SIG-M5 treated with dmso at 0.1 percent for 504 hours (cell line): ENCODE data around the gene SAXO1.
A peak's percentile ranks its signal among the peaks of the same experiment; 100 is the strongest.
"Not testable (repeated sequence)": the region's sequence is repeated elsewhere in the genome, so short reads cannot be mapped to it uniquely, and the experiment has no call there.

Source experiments
- DNase-seq: peaks from one replicate; lab custom pipeline; 2025; ENCODE audit not compliant: unreplicated experiment; lab: John Stamatoyannopoulos, UW

The SAXO1 gene

GRCh38 chr9:18971909-18972308, 61.1 kb downstream of the SAXO1 start:
- no peak for DNase-seq

- DNase-seq = no peak
Observed at GRCh38 chr9:18971404-18971803, 61.6 kb downstream of the SAXO1 start.

- DNase-seq = no peak
Observed at GRCh38 chr9:18970393-18970792, 62.6 kb downstream of the SAXO1 start.

GRCh38 chr9:18969128-18969527, 63.9 kb downstream of the SAXO1 start:
- no peak for DNase-seq

- DNase-seq = no peak
Observed at GRCh38 chr9:18955626-18956025, 77.4 kb downstream of the SAXO1 start.

GRCh38 chr9:18951936-18952335, 81.1 kb downstream of the SAXO1 start:
- no peak for DNase-seq

- peak; percentile 68 for DNase-seq
Observed at GRCh38 chr9:18947892-18948339, 85.1 kb downstream of the SAXO1 start.

- DNase-seq = no peak
Observed at GRCh38 chr9:18942801-18943200, 90.2 kb downstream of the SAXO1 start.

GRCh38 chr9:18941060-18941740, 91.8 kb downstream of the SAXO1 start:
- no peak for DNase-seq

- no peak for DNase-seq
Observed at GRCh38 chr9:18939943-18940342, 93.1 kb downstream of the SAXO1 start.

GRCh38 chr9:18936094-18936871, 96.7 kb downstream of the SAXO1 start:
- no peak for DNase-seq

- DNase-seq = no peak
Observed at GRCh38 chr9:18935541-18935940, 97.5 kb downstream of the SAXO1 start.

- DNase-seq = not testable (repeated sequence)
Observed at GRCh38 chr9:18930611-18931010, 102.4 kb downstream of the SAXO1 start.

- DNase-seq = no peak
Observed at GRCh38 chr9:18928711-18929110, 104.3 kb downstream of the SAXO1 start.

- no peak for DNase-seq
Observed at GRCh38 chr9:18926513-18926912, 106.5 kb downstream of the SAXO1 start.

- DNase-seq = no peak
Observed at GRCh38 chr9:18925880-18926279, 107.1 kb downstream of the SAXO1 start.

GRCh38 chr9:18923671-18924430, 109.2 kb downstream of the SAXO1 start:
- DNase-seq = no peak

GRCh38 chr9:18923167-18923566, 109.8 kb downstream of the SAXO1 start:
- DNase-seq = no peak

GRCh38 chr9:18922161-18922885, 110.7 kb downstream of the SAXO1 start:
- DNase-seq = no peak

GRCh38 chr9:18921366-18922075, 111.5 kb downstream of the SAXO1 start:
- DNase-seq = no peak
